GM12873 (cell line): ENCODE results near the gene WAS.

ENCODE experiments used
- CTCF ChIP-seq: IDR thresholded peaks from 2 replicates; pipeline ENCODE4 v1.5.1; 2012; ENCODE audit warnings: low read depth, mild to moderate bottlenecking, moderate library complexity, low read length, control low read depth; ENCODE audit not compliant: insufficient read depth; ENCODE audit errors: missing control alignments

Gene WAS

DNA sequence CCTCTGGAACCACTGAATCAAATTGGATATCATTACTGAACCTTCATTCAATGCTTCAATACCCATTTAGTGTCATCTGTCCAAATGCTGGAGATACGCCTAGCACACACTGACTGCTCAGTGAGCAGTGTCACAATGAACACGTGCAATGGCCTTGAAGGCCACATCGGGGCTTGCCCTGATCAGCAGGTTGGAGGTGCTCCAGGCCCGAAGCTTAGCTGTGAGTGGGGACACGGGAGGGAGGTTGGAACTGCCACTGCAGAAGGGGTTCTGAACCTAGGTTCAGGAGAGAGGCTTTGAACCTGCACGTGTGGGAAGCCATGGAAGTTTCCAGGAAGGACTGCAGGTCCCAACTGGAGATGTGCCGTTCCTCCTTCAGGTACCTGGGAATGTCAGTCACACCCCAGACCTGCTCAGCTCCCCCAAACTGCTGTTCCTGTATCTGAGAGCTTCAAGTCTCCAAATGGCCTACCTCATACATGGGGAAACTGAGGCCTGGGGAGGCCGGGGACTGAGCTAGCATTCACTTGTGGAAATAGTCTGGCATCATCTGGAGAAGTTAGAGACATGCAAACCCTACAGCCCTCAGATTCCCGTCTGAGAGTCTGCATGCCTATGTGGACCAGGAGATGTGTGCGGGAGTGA, 1.9 kb upstream of the WAS start:
- TF ChIP-seq CTCF: no peak

DNA sequence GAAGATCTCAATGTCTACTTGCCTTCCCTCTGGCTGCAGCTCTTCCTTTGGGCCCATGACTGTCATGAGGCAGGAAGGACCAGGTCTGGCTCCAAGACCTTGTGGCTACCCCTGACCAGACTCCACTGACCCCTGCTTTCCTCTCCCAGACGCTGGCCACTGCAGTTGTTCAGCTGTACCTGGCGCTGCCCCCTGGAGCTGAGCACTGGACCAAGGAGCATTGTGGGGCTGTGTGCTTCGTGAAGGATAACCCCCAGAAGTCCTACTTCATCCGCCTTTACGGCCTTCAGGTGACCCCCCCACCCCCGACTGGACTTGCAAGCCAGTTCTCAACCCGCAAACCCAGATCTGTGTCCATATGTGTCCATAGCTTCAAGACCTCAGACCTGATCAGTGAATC, 535 bp downstream of the WAS start:
- no peak for TF ChIP-seq CTCF

- no peak for TF ChIP-seq CTCF
Measured at GRCh38 chrX:48685416-48685815, 1.8 kb downstream of the WAS start.

- no peak for TF ChIP-seq CTCF
Measured at GRCh38 chrX:48688531-48689150, 5.0 kb downstream of the WAS start.

GRCh38 chrX:48689208-48689920, 5.8 kb downstream of the WAS start:
- no peak for TF ChIP-seq CTCF

- TF ChIP-seq CTCF: no peak
Measured at GRCh38 chrX:48694776-48695533, 11.4 kb downstream of the WAS start.

DNA sequence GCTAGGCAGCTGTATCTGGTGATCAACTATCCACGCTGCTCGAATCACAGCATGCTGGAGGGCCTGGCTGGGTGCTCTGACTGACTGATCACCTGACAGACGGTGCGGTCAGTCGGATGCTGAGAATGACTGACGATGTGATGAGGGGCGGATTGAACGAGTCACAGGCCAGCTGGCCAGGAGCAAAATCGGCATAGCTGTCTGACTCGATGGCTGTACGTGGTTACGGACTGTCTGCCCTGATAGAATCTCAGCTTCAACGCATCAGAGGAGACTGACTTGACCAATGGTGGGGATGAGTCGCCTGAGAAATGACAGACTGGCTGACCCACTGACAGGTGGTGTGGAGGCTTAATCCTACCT, 11.9 kb downstream of the WAS start:
- no peak for TF ChIP-seq CTCF
